GM18505 (cell line): ENCODE results near the gene CACNA1A.

ENCODE experiments used
- ATAC-seq: cut with Tn5 transposase; IDR thresholded peaks from one replicate; pipeline ENCODE4 v1.9.1; 2021; ENCODE audit not compliant: unreplicated experiment
- POLR2A ChIP-seq: IDR thresholded peaks from 4 replicates; pipeline ENCODE4 v1.6.1; 2011; ENCODE audit warnings: borderline replicate concordance; ENCODE audit not compliant: insufficient read depth, insufficient read length; ENCODE audit errors: extremely low read depth

CACNA1A gene

GRCh38 chr19:13356686-13357280 is 149.5 kb downstream of the CACNA1A start:
- no peak for TF ChIP-seq POLR2A
- no peak for ATAC-seq

GRCh38 chr19:13356185-13356584 is 150.1 kb downstream of the CACNA1A start:
- ATAC-seq, result no peak
- TF ChIP-seq POLR2A, result no peak

GRCh38 chr19:13355356-13355755 is 150.9 kb downstream of the CACNA1A start:
- ATAC-seq, result no peak
- no peak for TF ChIP-seq POLR2A

GRCh38 chr19:13353625-13354024 is 152.7 kb downstream of the CACNA1A start:
- TF ChIP-seq POLR2A, result no peak
- ATAC-seq, result no peak

GRCh38 chr19:13350759-13351158 is 155.5 kb downstream of the CACNA1A start:
- TF ChIP-seq POLR2A, result no peak
- ATAC-seq, result no peak

- no peak for TF ChIP-seq POLR2A
- ATAC-seq, result no peak
Observed at GRCh38 chr19:13350072-13350471, 156.2 kb downstream of the CACNA1A start.

- ATAC-seq, result no peak
Observed at GRCh38 chr19:13347367-13347766, 158.9 kb downstream of the CACNA1A start.

GRCh38 chr19:13343514-13343913 is 162.8 kb downstream of the CACNA1A start:
- ATAC-seq, result no peak

More at GRCh38 chr19:13347367-13347766, 158.9 kb downstream of the CACNA1A start:
- no peak for TF ChIP-seq POLR2A

GRCh38 chr19:13342672-13343071 is 163.6 kb downstream of the CACNA1A start:
- TF ChIP-seq POLR2A, result no peak
- no peak for ATAC-seq

More at GRCh38 chr19:13343514-13343913, 162.8 kb downstream of the CACNA1A start:
- no peak for TF ChIP-seq POLR2A

- no peak for ATAC-seq
- TF ChIP-seq POLR2A, result no peak
Observed at GRCh38 chr19:13339869-13340268, 166.4 kb downstream of the CACNA1A start.

GRCh38 chr19:13337181-13337580 is 169.1 kb downstream of the CACNA1A start:
- ATAC-seq, result no peak
- no peak for TF ChIP-seq POLR2A

GRCh38 chr19:13334801-13335481 is 171.3 kb downstream of the CACNA1A start:
- TF ChIP-seq POLR2A, result no peak
- no peak for ATAC-seq

- no peak for ATAC-seq
- TF ChIP-seq POLR2A, result no peak
Observed at GRCh38 chr19:13330285-13330684, 176.0 kb downstream of the CACNA1A start.

- no peak for ATAC-seq
Observed at GRCh38 chr19:13329766-13330165, 176.5 kb downstream of the CACNA1A start.

GRCh38 chr19:13328241-13328640 is 178.0 kb downstream of the CACNA1A start:
- no peak for TF ChIP-seq POLR2A
- no peak for ATAC-seq

More at GRCh38 chr19:13329766-13330165, 176.5 kb downstream of the CACNA1A start:
- TF ChIP-seq POLR2A, result no peak

GRCh38 chr19:13319526-13319925 is 186.8 kb downstream of the CACNA1A start:
- no peak for ATAC-seq
- TF ChIP-seq POLR2A, result no peak
